ENCODE measurements around the gene PPP2R2C.

The PPP2R2C gene

GRCh38 chr4:6271206-6271605 lies 201.2 kb downstream of the PPP2R2C start:
- Mint-ChIP-seq H3K4me3 (peak overlapping the region; percentile 90), H3K9me3 (no peaks in the 10 kb centered on the region), H3K27ac (no peak overlapping the region), H3K36me3 (ENCODE audit: low read depth) (no peaks in the 10 kb centered on the region), H3K27me3 (ENCODE audit: low read depth, poor library complexity) (peaks cover 34% of the 10 kb centered on the region), H3K4me1 (peaks cover 52% of the 10 kb centered on the region)
- no peak for TF ChIP-seq CTCF (IDR thresholded peaks at IDR 0.05)
- no peak for DNase-seq

GRCh38 chr4:6270636-6271121 lies 201.7 kb downstream of the PPP2R2C start:
- Mint-ChIP-seq H3K36me3 (ENCODE audit: low read depth) (no peaks in the 10 kb centered on the region), H3K27me3 (ENCODE audit: low read depth, poor library complexity) (peaks cover 37% of the 10 kb centered on the region), H3K27ac (no peak overlapping the region), H3K4me3 (peak overlapping the region; percentile 90), H3K9me3 (no peaks in the 10 kb centered on the region), H3K4me1 (peaks cover 48% of the 10 kb centered on the region)
- DNase-seq = no peak
- TF ChIP-seq CTCF (IDR thresholded peaks at IDR 0.05) = no peak
